ENCODE measurements around the gene DLX3.

Gene DLX3

DNA sequence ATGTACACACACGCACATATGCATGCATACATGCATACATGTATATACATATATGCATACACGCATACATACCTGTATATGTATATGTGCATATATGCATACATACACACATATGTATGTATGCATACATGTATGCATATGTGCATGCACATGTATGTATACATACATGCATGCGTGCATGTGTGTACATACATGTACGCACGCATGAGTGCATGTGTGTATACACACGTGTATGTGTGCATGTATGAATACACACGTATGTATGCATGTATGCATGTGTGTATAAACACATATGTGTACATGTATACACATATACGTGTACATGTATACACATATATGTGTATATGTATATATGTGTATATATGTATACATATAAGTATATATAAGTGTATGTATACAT is 28.5 kb upstream of the DLX3 start:
- no peak for DNase-seq

DNA sequence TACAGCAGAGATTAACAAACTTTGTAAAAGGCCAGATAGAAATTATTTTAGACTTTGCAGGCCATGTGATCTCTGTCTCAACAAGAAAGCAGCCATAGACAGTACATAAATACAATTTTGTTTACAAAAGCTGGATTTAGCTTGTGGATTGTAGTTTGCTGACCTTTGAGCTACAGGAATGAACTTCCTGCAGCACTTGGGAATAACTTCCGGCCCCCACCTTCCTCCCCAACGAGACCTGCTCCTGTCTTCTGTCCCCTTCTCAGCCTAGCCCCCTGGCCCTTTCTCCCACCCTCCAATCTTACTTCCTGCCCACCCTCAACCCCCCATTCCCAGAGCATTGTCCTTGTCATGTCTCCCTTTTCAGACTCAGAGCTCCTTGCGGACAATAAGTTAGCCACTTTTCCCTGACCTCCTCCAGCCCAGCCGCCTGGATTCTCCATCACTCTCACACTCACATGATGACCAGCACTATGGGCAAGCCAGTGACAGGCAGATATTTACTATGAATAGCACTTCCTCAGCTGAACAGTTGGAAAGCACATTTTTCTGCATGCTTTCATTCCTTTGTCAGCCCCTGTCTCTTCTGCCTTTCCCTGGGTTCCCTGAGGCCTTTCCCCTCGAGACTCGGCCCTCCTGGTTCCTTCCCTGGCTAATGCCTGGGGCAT is 27.6 kb upstream of the DLX3 start:
- DNase-seq: no peak

GRCh38 chr17:50021681-50022370 is 26.8 kb upstream of the DLX3 start:
- no peak for DNase-seq

GRCh38 chr17:50020841-50021599 is 26.0 kb upstream of the DLX3 start:
- DNase-seq: peak in 1 of 2 experiments; percentile 23

DNA sequence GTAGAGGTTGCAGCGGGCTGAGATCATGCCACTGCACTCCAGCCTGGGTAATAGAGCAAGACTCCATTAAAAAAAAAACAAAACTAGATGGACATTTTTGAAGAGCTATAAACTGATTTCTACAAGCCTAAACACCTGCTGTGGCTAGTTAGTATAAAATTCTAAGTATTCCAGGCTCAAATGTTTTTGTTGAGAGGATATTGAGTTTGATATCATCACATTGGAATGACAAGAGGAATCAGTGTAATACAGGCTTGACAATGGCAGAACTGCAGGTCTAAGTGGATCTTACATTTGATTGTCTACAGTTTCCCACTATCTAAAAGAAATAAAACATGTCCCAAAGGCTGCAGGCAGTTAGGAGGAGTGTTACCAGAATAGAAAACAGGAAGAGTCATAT is 23.9 kb upstream of the DLX3 start:
- no peak for DNase-seq

DNA sequence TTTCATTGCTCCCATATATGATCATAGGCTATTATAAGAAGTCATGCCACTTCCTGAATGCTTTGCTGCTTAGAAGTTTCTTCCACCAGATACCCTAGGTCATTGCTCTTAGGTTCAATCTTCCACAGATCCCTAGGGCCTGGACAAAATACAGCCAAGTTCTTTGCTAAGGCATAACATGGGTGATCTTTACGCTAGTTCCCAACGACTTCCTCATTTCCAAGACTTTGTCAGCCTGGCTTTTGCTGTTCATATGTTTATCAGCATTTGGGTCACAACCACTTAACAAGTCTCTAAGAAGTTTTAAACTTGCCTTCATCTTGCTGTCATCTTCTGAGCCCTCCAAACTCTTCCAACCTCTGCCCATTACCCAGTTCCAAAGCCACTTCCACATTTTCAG is 20.1 kb upstream of the DLX3 start:
- no peak for DNase-seq

DNA sequence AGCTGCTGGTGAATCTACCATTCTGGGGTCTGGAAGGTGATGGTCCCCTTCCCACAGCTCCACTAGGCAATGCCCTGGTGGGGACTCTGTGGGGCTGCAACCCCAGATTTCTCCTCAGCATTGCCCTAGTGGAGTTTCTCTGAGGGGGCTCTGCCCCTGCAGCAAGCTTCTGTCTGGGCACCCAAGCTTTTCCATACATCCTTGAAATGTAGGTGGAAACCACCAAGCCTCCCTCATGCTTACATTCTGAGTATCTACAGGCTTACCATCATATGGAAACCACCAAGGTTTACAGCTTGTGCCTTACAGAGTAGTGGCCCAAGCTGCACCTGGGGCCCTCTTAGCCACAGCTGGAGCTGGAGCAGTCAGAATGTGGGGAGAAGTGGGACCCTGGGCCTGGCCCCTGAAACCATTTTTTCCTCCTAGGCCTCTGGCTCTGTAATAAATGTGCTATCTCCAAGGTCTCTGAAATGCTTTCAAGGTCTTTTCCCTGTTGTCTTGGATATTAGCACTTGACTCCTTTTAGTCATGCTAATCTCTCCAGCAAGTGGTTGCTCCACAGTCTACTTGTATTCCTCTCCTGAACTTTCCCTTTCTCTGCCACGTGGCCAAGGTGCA is 19.6 kb upstream of the DLX3 start:
- DNase-seq: no peak

GRCh38 chr17:50013079-50013478 is 18.1 kb upstream of the DLX3 start:
- no peak for DNase-seq

DNA sequence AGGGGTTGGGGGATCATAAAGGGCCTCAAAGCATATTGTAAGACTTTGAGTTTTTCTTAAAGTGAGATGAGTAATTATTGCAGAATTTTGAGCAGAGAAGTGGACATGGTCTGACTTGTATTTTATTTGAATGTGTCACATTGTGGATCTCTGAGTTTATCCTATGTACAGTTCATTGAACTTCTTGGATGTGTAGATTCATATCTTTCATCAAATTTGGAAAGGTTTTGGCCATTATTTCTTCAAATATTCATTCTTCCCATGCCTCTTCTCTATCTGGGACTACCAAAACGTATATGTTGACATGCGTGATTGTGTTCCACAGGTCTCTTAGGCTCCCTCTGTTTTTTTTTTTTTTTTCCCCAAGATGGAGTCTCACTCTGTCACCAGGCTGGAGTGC is 14.3 kb upstream of the DLX3 start:
- no peak for DNase-seq

- no peak for DNase-seq
Observed at GRCh38 chr17:50003911-50004310, 8.9 kb upstream of the DLX3 start.

- no peak for DNase-seq
Observed at GRCh38 chr17:49998836-49999511, 4.0 kb upstream of the DLX3 start.

GRCh38 chr17:49997773-49998703 is 3.0 kb upstream of the DLX3 start:
- DNase-seq: peak; percentile 94 to 98

DNA sequence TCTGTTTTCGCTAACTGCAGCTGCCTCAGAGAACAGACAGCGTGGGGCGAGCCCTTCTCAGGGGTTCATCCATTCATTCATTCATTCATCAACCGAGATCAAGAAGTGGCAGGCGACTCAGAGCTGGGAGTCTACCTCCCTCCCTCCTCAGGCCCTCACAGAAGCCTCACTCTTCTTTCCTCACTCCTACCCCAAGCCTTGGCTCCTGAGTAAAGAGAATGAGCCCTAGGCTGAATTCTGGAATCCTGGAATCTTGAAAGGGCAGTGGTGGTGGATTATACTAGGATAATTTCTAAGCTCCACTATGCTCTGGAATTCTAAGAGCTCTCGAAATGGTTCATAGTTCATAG is 2.3 kb upstream of the DLX3 start:
- DNase-seq: no peak

GRCh38 chr17:49996495-49997300 is 1.7 kb upstream of the DLX3 start:
- peak; percentile 46 to 68 for DNase-seq

- peak; percentile 43 to 63 for DNase-seq
Observed at GRCh38 chr17:49996121-49996494, 1.1 kb upstream of the DLX3 start.

DNA sequence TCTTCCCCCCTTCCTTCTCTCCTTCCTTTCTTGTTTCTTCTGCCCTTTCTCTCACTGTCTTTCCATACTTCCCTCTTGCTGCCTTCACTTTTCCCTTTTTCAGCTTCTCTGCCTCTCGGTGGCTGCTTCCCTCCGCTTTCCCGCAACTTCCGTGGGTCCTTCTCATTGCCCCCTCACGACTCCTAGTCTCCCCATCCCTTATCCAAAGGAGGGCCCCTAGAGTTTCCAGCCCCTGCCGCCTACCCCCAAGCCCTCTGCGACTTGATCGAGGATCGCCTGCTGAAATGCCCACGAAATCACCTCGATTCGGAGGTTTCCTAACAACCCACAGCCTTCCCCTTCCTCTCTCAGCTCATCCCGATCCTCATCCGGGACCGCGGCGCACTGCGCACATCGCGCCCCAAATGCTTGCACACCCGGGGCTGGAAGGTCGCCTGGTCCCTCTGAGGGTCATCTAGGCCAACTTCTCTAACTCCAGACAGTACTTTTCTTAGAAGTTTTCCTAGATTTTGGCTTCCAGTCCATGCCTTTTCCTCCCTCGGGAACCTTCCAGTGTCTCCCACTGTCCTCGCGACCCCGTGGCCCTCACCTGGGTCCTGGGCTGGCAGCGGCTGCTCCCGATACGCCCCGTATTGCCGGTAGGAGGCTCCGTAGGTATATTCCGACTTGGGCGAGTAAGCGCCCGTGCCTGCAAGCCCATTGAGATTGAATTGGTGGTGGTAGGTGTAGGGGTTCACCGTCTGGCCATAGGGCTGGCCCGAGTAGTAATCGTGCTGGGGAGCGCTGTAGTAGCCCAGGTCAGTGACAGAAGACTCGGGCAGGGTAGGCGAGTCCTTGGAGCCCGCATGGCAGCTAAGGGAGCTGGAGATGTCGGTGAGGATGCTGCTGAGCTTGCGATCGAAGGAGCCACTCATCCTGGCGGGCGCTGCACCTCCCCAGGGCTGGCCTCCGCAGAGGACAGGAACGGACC is 654 bp downstream of the DLX3 start:
- DNase-seq: peak; percentile 71 to 75

GRCh38 chr17:49993423-49994060 is 1.5 kb downstream of the DLX3 start:
- peak; percentile 33 to 67 for DNase-seq

DNA sequence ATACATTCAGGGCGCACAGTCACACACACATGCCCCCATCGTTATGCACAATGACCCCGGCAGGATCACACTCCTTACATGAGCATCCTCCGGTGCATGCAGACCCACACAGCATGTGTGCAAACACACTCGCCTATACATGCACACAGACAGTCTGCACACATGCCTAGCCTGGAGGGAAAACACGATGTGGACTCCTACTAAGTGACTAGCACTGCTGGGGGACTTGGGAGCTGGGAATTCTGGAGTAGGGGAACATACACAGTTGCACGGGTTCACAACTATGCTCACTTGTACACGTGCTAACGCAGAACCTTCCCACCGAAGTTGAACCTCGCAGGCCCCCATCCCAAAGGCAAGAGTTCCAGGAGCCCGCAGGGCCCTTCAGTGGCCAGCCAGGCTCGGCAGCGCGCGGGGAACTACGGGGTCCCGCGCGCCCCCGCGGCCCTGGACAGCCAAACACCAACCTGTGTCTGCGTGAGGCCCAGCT is 2.0 kb downstream of the DLX3 start:
- DNase-seq: no peak

Data from NCI-H524 (cell line).